ENCODE results near the gene BDH1.

Gene BDH1

DNA sequence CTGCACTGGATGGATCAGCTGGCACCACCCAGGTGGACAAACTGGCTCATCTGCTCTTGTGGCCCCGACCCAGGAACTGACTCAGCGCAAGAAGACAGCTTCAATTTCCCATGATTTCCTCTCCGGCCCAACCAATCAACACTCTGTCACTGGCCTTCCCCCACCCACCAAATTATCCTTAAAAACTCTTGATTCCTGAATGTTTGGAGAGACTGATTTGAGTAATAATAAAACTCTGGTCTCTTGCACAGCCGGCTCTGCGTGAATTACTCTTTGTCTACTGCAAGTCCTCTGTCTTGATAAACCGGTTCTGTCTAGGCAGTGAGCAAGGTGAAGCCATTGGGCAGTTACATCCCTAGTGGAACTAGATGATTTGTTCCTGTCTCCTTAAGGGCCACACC is 16.1 kb downstream of the BDH1 start:
- no peak overlapping the region for H3K4me3 ChIP-seq (replicated peaks; ENCODE audit: low read depth, low read length)
- H3K27me3 ChIP-seq (replicated peaks; ENCODE audit: control insufficient read depth, insufficient read depth, low read length): no peaks in the 10 kb centered on the region
- TF ChIP-seq, protein P1, sequence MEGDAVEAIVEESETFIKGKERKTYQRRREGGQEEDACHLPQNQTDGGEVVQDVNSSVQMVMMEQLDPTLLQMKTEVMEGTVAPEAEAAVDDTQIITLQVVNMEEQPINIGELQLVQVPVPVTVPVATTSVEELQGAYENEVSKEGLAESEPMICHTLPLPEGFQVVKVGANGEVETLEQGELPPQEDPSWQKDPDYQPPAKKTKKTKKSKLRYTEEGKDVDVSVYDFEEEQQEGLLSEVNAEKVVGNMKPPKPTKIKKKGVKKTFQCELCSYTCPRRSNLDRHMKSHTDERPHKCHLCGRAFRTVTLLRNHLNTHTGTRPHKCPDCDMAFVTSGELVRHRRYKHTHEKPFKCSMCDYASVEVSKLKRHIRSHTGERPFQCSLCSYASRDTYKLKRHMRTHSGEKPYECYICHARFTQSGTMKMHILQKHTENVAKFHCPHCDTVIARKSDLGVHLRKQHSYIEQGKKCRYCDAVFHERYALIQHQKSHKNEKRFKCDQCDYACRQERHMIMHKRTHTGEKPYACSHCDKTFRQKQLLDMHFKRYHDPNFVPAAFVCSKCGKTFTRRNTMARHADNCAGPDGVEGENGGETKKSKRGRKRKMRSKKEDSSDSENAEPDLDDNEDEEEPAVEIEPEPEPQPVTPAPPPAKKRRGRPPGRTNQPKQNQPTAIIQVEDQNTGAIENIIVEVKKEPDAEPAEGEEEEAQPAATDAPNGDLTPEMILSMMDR (IDR thresholded peaks at IDR 0.05; ENCODE audit: insufficient read depth, low read length, poor library complexity, severe bottlenecking): no peak
- DNase-seq (ENCODE audit: extremely low read depth, insufficient read length): no peak
- peaks cover 2% of the 10 kb centered on the region for H3K36me3 ChIP-seq (ENCODE audit: control insufficient read depth, insufficient read depth, low read length)

DNA sequence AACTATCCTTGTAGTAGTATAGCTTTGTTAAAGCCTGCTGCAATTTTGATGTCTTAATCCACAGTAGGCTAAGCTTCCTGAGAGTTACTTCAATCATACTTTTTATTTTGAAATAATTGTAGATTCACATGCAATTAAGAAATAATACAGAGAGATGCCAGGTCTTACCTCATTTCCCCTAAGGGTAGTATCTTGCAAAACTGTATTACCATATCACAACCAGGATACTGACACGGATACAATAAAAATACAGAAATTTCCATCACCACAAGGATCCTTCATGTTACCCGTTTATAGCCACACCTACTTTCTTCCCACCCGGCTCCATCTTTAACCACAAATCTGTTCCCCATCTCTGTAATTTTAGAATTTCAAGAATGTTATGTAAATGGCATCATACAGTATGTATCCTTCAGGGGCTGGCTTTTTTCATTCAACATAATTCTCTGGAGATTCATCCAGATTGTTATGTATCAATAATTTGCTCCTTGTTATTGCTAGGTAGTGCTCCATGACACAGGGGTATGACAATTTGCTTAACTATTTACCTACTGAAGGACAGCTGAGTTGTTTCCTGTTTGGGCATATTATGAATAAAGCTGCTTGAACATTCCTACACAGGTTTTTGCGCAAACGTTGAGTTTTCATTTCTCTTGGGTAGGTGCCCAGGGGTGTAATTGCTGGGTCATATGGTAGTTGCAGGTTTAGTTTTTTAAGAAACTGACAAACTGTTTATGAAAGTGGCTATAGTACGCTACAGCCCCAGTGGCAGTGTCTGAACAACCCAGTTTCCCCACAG is 21.6 kb downstream of the BDH1 start:
- TF ChIP-seq, protein P1 (IDR thresholded peaks at IDR 0.05; ENCODE audit: insufficient read depth, low read length, poor library complexity, severe bottlenecking): no peak
- H3K36me3 ChIP-seq (ENCODE audit: control insufficient read depth, insufficient read depth, low read length): peaks cover 5% of the 10 kb centered on the region
- DNase-seq (ENCODE audit: extremely low read depth, insufficient read length): no peak
- no peak overlapping the region for H3K4me3 ChIP-seq (replicated peaks; ENCODE audit: low read depth, low read length)
- no peaks in the 10 kb centered on the region for H3K27me3 ChIP-seq (replicated peaks; ENCODE audit: control insufficient read depth, insufficient read depth, low read length)

DNA sequence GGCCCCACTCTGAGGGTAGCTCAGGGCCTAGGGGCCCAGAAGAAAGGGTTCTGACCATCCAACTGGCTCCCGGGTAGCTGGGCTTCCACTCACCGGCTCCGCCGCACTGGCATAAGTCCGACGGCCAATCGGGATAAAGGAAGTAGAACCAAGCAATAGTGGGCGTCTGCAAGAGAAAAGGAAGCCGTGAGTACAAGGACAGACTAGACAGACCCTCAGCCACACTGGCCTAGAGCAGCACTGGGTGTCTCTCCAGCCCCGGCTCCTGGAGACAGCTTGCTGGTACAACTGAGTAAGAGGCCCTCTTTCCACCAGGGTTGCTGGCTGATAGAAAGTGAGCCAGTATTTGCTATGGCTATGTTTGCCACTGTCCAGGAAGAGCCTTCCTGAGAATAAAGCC is 22.4 kb downstream of the BDH1 start:
- TF ChIP-seq, protein P1 (IDR thresholded peaks at IDR 0.05; ENCODE audit: insufficient read depth, low read length, poor library complexity, severe bottlenecking): no peak
- H3K36me3 ChIP-seq (ENCODE audit: control insufficient read depth, insufficient read depth, low read length): peaks cover 9% of the 10 kb centered on the region

DNA sequence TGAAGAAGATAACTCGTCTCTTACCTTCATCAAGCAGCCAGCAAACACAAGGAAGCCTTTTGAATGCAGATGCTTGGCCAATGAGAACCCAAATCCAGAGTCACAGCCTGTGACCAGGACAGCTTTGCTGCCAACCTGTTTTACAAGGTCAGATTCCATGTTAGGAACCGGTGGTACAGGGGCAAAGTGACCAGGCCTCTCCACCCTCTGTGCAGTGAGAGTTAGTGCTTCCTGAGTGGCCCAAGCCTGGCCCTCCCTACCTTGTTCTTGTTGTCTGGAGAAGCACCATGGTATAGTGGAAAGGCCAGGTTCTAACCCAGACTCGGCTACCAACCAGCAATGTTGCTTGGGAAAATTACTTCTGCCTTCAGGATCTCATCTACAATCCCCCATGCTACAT is 23.4 kb downstream of the BDH1 start:
- H3K27me3 ChIP-seq (replicated peaks; ENCODE audit: control insufficient read depth, insufficient read depth, low read length): no peaks in the 10 kb centered on the region
- DNase-seq (ENCODE audit: extremely low read depth, insufficient read length): no peak
- no peak overlapping the region for H3K4me3 ChIP-seq (replicated peaks; ENCODE audit: low read depth, low read length)
- peaks cover 13% of the 10 kb centered on the region for H3K36me3 ChIP-seq (ENCODE audit: control insufficient read depth, insufficient read depth, low read length)
- TF ChIP-seq, protein P1 (IDR thresholded peaks at IDR 0.05; ENCODE audit: insufficient read depth, low read length, poor library complexity, severe bottlenecking): no peak

More for the DNA sequence above, 22.4 kb downstream of the BDH1 start:
- H3K27me3 ChIP-seq (replicated peaks; ENCODE audit: control insufficient read depth, insufficient read depth, low read length): no peaks in the 10 kb centered on the region
- no peak for DNase-seq (ENCODE audit: extremely low read depth, insufficient read length)
- no peak overlapping the region for H3K4me3 ChIP-seq (replicated peaks; ENCODE audit: low read depth, low read length)

DNA sequence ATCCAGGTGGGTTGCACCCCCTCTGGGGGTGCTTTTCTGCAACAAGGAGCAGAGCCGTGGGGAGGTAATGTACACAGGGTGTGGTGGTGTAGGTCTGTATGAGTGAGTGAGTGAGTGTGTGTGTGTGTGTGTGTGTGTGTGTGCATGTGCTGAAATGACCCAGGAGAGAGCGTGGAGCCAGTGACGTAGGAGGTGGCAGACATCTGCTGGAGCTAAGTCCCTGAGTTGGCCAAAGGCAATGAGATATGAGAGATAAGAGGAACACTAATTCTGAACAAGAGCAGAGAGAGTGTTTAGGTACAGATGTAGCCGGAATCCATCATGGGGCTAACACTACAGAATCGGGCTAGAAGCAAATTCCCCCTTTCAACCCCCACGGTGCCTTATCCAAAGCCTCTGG is 27.6 kb downstream of the BDH1 start:
- TF ChIP-seq, protein P1 (IDR thresholded peaks at IDR 0.05; ENCODE audit: insufficient read depth, low read length, poor library complexity, severe bottlenecking): no peak
- H3K4me3 ChIP-seq (replicated peaks; ENCODE audit: low read depth, low read length): no peak overlapping the region

More for the DNA sequence above, 27.6 kb downstream of the BDH1 start:
- H3K27me3 ChIP-seq (replicated peaks; ENCODE audit: control insufficient read depth, insufficient read depth, low read length): no peaks in the 10 kb centered on the region
- DNase-seq (ENCODE audit: extremely low read depth, insufficient read length): no peak
- H3K36me3 ChIP-seq (ENCODE audit: control insufficient read depth, insufficient read depth, low read length): peaks cover 21% of the 10 kb centered on the region

Data from GM06990 (cell line).